BJ (cell line): Measurements from ENCODE around the gene POLD1. TPM values are rescaled to one million over a fixed set of nuclear protein-coding genes. Genes with fewer than 3 reads are reported as not detected.

Source experiments
- CTCF ChIA-PET: fragments of 350-600 bp; formaldehyde crosslinking; extraction: SDS; loops from one replicate; lab custom pipeline; 2021; ENCODE audit warnings: antibody characterized with exemption, inconsistent platforms; lab: Yijun Ruan, JAX
- POLR2A ChIA-PET: fragments of 300-600 bp; sonication (Branson Sonifier 250); formaldehyde crosslinking; extraction: SDS; loops from one replicate; lab custom pipeline; 2021; ENCODE audit warnings: antibody characterized with exemption; lab: Charles Lee
- DNase-seq: peaks from one replicate; pipeline ENCODE4 v3.0.0-alpha.2; 2011; ENCODE audit warnings: low read depth
- H3K27me3 ChIP-seq: 2 replicates; pipeline ENCODE4 v1.6.0; 2011; ENCODE audit warnings: low read length; ENCODE audit not compliant: control insufficient read depth, insufficient read depth
- H3K36me3 ChIP-seq: 2 replicates; pipeline ENCODE4 v1.5.1; 2011; ENCODE audit warnings: low read length; ENCODE audit not compliant: control insufficient read depth, insufficient read depth
- H3K4me3 ChIP-seq: 2 replicates; pipeline ENCODE4 v1.5.1; 2011; ENCODE audit warnings: low read depth, mild to moderate bottlenecking, control low read depth, low read length
- polyA plus RNA-seq: library from polyadenylated mRNA; depleted of rRNA; stranded (reverse); fragments of >200 nt; gene quantifications from 2 replicates; pipeline ENCODE4 v1.2.3, GENCODE V29; 2011
- TF ChIP-seq, protein P1 (sequence below): IDR thresholded peaks from 2 replicates; pipeline ENCODE4 v1.5.1; 2011; ENCODE audit warnings: low read depth, mild to moderate bottlenecking, control low read depth, inconsistent platforms, low read length, moderate library complexity; ENCODE audit not compliant: insufficient read depth

Gene POLD1
- polyA plus RNA-seq, 1 experiment, result 10.8 TPM

DNA sequence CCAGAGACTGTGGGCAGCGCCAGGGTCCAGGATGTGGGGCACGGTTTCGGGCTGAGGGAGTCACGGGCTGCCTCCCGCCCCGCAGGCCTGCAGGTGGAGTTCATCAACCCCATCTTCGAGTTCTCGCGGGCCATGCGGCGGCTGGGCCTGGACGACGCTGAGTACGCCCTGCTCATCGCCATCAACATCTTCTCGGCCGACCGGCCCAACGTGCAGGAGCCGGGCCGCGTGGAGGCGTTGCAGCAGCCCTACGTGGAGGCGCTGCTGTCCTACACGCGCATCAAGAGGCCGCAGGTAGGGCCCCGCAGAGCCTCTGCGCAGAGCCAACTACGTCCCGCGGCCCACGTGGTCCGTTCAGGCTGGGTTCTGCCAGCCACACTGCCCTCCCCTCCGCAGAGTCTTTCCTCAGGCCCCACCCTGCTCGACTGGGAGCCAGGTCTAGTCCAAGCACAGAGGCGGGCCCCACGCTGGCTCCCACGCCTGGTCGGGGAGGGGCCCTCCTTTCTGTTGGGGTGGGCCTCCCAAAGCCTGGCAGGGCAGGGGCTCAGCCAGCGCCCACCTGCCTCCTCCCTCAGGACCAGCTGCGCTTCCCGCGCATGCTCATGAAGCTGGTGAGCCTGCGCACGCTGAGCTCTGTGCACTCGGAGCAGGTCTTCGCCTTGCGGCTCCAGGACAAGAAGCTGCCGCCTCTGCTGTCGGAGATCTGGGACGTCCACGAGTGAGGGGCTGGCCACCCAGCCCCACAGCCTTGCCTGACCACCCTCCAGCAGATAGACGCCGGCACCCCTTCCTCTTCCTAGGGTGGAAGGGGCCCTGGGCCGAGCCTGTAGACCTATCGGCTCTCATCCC, 2.0 kb upstream of the POLD1 start:
- TF ChIP-seq, protein P1, sequence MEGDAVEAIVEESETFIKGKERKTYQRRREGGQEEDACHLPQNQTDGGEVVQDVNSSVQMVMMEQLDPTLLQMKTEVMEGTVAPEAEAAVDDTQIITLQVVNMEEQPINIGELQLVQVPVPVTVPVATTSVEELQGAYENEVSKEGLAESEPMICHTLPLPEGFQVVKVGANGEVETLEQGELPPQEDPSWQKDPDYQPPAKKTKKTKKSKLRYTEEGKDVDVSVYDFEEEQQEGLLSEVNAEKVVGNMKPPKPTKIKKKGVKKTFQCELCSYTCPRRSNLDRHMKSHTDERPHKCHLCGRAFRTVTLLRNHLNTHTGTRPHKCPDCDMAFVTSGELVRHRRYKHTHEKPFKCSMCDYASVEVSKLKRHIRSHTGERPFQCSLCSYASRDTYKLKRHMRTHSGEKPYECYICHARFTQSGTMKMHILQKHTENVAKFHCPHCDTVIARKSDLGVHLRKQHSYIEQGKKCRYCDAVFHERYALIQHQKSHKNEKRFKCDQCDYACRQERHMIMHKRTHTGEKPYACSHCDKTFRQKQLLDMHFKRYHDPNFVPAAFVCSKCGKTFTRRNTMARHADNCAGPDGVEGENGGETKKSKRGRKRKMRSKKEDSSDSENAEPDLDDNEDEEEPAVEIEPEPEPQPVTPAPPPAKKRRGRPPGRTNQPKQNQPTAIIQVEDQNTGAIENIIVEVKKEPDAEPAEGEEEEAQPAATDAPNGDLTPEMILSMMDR, result no peak
- DNase-seq, result no peak
- Histone ChIP-seq H3K4me3 (no peak overlapping the region), H3K36me3 (peaks cover 36% of the 10 kb centered on the region), H3K27me3 (no peaks in the 10 kb centered on the region)
- ChIA-PET POLR2A (no interaction called here), CTCF (no interaction called here)

DNA sequence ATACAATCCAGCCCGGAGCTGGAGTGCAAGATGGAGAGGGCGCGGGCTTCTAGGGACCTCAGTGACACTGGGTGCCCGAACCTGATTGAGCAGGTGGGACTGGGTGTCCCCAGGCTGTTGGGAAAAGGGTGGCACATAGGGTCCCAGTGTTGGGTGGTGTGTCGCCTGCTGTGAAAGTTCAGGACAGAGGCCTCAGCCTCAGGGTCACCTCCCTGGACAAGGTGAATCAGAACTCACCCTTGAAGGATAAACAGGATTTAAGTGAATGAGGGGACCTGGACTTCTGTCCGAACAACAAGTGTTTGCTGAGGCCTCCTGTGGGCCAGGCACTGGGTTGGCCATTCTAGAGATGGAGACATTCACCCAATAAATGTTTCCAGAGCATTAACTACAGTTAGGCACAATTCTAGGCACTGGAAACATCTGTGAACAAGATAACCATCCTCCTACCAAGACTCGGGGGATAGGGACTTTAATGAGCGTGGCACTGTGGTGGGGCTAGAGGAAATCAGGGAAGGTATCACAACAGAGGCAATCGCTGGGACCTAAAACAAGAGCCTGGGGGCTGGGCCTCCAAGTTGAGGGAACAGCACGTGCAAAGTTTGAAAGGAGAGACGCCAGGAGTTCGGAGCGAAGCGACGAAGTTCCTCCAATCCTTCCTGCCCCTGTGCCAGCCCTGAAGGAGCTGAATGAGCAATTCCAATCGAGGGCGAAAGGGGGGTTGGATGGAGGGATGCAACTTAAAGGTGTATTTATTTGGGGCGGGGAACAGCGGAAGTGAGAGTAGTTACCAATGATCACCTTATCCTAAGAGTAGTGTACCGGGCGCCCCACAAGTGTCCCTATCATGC, 921 bp upstream of the POLD1 start:
- POLR2A ChIA-PET, result no interaction called here
- CTCF ChIA-PET, result interaction anchor here (1.0 to 1.4 kb wide), 5 partner anchors 14 to 173 kb away, joined by 3 to 7 read pairs (median 5); no protein-coding TSS in a partner anchor
- no peaks in the 10 kb centered on the region for H3K27me3 ChIP-seq
- peaks cover 29% of the 10 kb centered on the region for H3K36me3 ChIP-seq
- peak overlapping the region; percentile 77 for H3K4me3 ChIP-seq
- TF ChIP-seq, protein P1, result no peak
- DNase-seq, result no peak

DNA sequence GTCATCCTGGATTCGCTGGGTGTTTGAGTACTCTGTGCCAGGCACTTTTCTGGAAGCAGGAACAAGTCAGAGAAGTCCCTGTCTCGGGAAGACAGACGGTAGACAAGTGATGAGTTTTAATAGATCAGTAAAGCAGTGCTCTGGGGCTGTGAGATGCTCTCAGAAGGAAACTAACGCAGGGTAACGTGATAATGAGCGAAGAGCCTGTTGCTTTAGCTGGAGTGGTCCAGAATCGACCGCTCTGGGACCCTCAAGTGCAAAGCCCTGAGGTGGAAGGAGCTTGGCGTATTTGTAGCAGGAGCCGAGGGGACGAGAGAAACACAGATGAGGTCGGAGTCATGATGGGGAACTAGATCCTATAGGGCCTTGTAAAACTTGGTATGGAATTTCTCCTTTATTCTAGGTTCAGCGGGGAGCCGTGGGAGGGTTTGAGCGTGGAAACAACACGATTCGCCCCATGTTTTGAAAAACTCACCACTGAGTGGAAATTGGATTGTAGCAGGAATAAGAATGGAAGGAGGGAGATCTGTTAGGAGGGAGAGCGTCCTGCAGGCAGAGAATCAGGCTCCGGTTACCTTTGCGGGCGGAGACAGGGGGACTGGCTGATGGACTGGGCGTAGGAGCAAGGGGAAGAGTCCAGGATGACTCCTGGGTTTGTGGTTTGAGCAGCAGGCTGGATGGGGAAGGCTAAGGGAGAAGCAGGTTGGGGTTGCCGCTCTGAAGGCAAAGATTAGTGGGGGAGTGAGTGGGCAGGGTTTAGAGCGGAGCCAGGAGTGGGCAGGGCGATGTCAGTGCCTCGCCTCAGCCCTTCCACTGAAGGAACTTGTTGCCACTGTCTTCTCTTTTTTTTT, 763 bp downstream of the POLD1 start:
- Histone ChIP-seq H3K36me3 (peaks cover 14% of the 10 kb centered on the region), H3K27me3 (no peaks in the 10 kb centered on the region), H3K4me3 (peak overlapping the region; percentile 77)
- TF ChIP-seq, protein P1, result no peak
- POLR2A ChIA-PET, result interaction anchor here (0.6 kb wide), 1 partner anchor 8 kb away, joined by 4 read pairs; no protein-coding TSS in a partner anchor
- no peak for DNase-seq
- CTCF ChIA-PET, result interaction anchor here (1.0 to 1.4 kb wide), 7 partner anchors 8 to 171 kb away, joined by 3 to 7 read pairs (median 4); no protein-coding TSS in a partner anchor

DNA sequence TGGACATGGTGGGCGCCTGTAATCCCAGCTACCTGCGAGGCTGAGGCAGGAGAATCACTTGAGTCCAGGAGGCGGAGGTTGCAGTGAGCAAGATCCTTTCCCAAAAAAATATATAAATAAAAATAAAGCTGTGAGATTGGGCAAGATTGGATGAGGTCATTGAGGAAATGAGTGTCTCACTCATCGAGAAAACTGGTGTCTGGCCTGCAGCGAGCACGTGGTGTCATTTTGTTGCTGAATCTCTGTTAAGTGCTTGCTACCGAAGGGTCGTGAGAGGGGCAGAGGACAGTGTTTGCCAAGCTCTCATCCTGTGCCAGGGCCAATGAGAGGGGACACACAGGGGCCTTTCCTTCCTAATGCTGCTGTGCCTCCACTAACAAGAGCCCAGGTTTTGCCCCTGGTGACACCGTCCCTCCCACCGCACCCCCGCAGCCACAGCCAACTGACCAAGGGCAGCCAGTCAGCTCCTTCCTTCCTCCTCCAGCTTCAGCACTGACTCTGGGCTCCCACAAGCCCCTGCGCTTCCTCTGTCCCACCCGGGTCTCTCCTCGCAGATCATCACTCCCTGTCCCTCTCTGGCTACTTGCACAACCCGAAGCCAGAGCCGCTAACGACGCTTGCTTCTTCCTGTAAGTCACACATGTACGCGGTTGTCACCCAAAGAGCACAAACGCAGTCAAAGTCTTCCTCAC, 3.2 kb downstream of the POLD1 start:
- H3K36me3 ChIP-seq, result peaks cover 4% of the 10 kb centered on the region
- POLR2A ChIA-PET, result no interaction called here
- TF ChIP-seq, protein P1, result no peak
- CTCF ChIA-PET, result interaction anchor here (0.6 kb wide), 1 partner anchor 71 kb away, joined by 3 read pairs; no protein-coding TSS in a partner anchor
- no peak for DNase-seq
- H3K27me3 ChIP-seq, result no peaks in the 10 kb centered on the region
- no peak overlapping the region for H3K4me3 ChIP-seq
